Measurements from ENCODE around the gene NT5DC1.

NT5DC1 gene

DNA sequence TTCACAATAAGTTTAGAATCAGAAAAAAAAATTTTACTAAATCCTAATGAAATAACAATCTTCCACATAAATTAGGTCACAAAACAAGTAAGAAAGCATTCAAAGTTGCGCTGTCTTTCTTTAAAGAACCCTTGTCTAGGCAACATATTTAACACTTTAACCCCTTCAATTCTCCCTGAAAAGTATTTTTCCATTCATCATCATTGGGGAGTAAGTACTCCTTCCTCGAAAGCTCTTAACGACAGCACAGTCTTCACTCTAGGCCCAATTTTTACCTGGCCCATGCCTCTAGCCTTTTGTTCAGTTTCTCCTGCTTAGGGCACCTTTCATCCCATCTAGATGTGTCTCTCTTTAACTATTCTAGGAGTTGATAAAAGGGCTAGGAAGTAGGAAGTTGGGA lies 176.5 kb downstream of the NT5DC1 start:
- no peak for TF ChIP-seq EZH2 (IDR thresholded peaks at IDR 0.05; ENCODE audit: borderline replicate concordance, low read depth, low read length, severe bottlenecking)
- TF ChIP-seq, protein P1, sequence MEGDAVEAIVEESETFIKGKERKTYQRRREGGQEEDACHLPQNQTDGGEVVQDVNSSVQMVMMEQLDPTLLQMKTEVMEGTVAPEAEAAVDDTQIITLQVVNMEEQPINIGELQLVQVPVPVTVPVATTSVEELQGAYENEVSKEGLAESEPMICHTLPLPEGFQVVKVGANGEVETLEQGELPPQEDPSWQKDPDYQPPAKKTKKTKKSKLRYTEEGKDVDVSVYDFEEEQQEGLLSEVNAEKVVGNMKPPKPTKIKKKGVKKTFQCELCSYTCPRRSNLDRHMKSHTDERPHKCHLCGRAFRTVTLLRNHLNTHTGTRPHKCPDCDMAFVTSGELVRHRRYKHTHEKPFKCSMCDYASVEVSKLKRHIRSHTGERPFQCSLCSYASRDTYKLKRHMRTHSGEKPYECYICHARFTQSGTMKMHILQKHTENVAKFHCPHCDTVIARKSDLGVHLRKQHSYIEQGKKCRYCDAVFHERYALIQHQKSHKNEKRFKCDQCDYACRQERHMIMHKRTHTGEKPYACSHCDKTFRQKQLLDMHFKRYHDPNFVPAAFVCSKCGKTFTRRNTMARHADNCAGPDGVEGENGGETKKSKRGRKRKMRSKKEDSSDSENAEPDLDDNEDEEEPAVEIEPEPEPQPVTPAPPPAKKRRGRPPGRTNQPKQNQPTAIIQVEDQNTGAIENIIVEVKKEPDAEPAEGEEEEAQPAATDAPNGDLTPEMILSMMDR (IDR thresholded peaks at IDR 0.05; ENCODE audit: borderline replicate concordance, extremely low read depth, low read length, poor library complexity, severe bottlenecking), result no peak
- H3K9ac ChIP-seq (ENCODE audit: low read depth, low read length), result peak overlapping the region; percentile 93
- peak overlapping the region; percentile 98 for H3K4me2 ChIP-seq (ENCODE audit: insufficient read depth, low read length)
- H3K9me3 ChIP-seq (ENCODE audit: insufficient read depth, low read length, severe bottlenecking), result no peaks in the 10 kb centered on the region
- peak overlapping the region; percentile 2 to 95; a peak in 3 of 4 replicates for H3K4me3 ChIP-seq (ENCODE audit: low read depth in 1 of 2, low read length in 2 of 2)
- peaks cover 60% of the 10 kb centered on the region for H3K36me3 ChIP-seq (ENCODE audit: insufficient read depth, low read length)
- peaks cover 67% of the 10 kb centered on the region for H3K79me2 ChIP-seq (ENCODE audit: insufficient read depth, low read length)
- H3K27ac ChIP-seq (ENCODE audit: low read length), result no peak overlapping the region; the same call in 1 of the 2 replicates
- ATAC-seq (ENCODE audit: insufficient read depth, low read depth) (no peak), DNase-seq (no peak)
- H4K20me1 ChIP-seq (ENCODE audit: insufficient read depth, low read length), result peaks cover 28% of the 10 kb centered on the region
- no peaks in the 10 kb centered on the region for H3K27me3 ChIP-seq (ENCODE audit: insufficient read depth, low read length, poor library complexity)
- H3K4me1 ChIP-seq (ENCODE audit: insufficient read depth, low read length), result peaks cover 60% of the 10 kb centered on the region
- no peak overlapping the region for H2AFZ ChIP-seq (ENCODE audit: low read depth, low read length)

DNA sequence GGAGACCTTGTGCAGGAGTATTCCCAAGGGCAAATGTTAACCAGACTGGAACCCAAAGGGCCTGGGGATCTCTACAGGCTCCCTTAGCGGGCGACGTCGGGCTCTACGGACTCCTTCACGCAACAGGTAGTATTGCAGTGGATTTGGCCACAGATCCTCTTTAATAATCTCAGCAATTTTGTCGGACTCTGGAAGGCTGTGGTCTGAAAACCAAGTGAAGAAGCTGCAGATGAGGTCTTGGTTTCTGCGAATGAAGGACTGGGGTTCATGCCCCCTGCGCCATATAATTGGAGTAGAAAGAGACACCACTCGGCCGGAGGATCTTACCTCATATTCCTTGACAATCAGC lies 177.8 kb downstream of the NT5DC1 start:
- Histone ChIP-seq H3K27me3 (ENCODE audit: insufficient read depth, low read length, poor library complexity) (no peaks in the 10 kb centered on the region), H3K36me3 (ENCODE audit: insufficient read depth, low read length) (peaks cover 52% of the 10 kb centered on the region), H3K4me2 (ENCODE audit: insufficient read depth, low read length) (peak overlapping the region; percentile 98), H2AFZ (ENCODE audit: low read depth, low read length) (no peak overlapping the region), H3K79me2 (ENCODE audit: insufficient read depth, low read length) (peaks cover 65% of the 10 kb centered on the region), H3K9me3 (ENCODE audit: insufficient read depth, low read length, severe bottlenecking) (no peaks in the 10 kb centered on the region), H3K27ac (ENCODE audit: low read length) (peak overlapping the region; percentile 92), H3K4me3 (ENCODE audit: low read depth in 1 of 2, low read length in 2 of 2) (peak overlapping the region; percentile 60 to 95; a peak in 3 of 4 replicates), H3K9ac (ENCODE audit: low read depth, low read length) (peak overlapping the region; percentile 93), H4K20me1 (ENCODE audit: insufficient read depth, low read length) (peaks cover 28% of the 10 kb centered on the region), H3K4me1 (ENCODE audit: insufficient read depth, low read length) (peaks cover 60% of the 10 kb centered on the region)
- DNase-seq, result no peak
- TF ChIP-seq EZH2 (IDR thresholded peaks at IDR 0.05; ENCODE audit: borderline replicate concordance, low read depth, low read length, severe bottlenecking), result no peak
- TF ChIP-seq, protein P1 (IDR thresholded peaks at IDR 0.05; ENCODE audit: borderline replicate concordance, extremely low read depth, low read length, poor library complexity, severe bottlenecking), result no peak
- ATAC-seq (ENCODE audit: insufficient read depth, low read depth), result no peak

DNA sequence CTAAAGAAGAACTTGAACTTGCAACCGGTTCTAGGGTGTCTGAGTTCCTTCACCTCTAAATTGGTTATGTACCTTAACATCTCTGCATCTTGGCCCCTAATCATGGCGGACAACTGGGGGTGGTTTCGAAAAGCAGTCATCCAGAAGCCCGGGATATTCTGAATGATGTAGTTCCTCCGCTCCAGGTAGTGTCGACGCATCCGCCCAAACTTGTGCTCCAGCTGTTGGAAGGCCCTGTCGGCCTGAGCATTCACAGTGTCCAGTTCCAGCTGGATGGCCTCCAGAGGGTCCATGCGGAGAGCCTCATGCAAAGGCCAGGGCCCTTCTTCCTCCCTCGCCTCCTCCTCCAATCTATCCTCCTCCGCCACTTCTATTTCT lies 178.2 kb downstream of the NT5DC1 start:
- TF ChIP-seq, protein P1 (IDR thresholded peaks at IDR 0.05; ENCODE audit: borderline replicate concordance, extremely low read depth, low read length, poor library complexity, severe bottlenecking), result no peak
- no peak for TF ChIP-seq EZH2 (IDR thresholded peaks at IDR 0.05; ENCODE audit: borderline replicate concordance, low read depth, low read length, severe bottlenecking)
- Histone ChIP-seq H3K27ac (ENCODE audit: low read length) (peak overlapping the region; percentile 92), H3K9me3 (ENCODE audit: insufficient read depth, low read length, severe bottlenecking) (no peaks in the 10 kb centered on the region), H3K36me3 (ENCODE audit: insufficient read depth, low read length) (peaks cover 50% of the 10 kb centered on the region), H3K79me2 (ENCODE audit: insufficient read depth, low read length) (peaks cover 64% of the 10 kb centered on the region), H3K9ac (ENCODE audit: low read depth, low read length) (peak overlapping the region; percentile 93), H3K4me2 (ENCODE audit: insufficient read depth, low read length) (peak overlapping the region; percentile 98), H3K4me1 (ENCODE audit: insufficient read depth, low read length) (peaks cover 60% of the 10 kb centered on the region), H3K4me3 (ENCODE audit: low read depth in 1 of 2, low read length in 2 of 2) (peak overlapping the region; percentile 60 to 95), H2AFZ (ENCODE audit: low read depth, low read length) (peak overlapping the region; percentile 90; the same call in 1 of the 2 replicates), H3K27me3 (ENCODE audit: insufficient read depth, low read length, poor library complexity) (no peaks in the 10 kb centered on the region), H4K20me1 (ENCODE audit: insufficient read depth, low read length) (peaks cover 28% of the 10 kb centered on the region)
- ATAC-seq (ENCODE audit: insufficient read depth, low read depth) (no peak), DNase-seq (no peak)
